ENCODE results near the gene ADGRG3. TPM values are rescaled to one million over a fixed set of nuclear protein-coding genes. Genes with fewer than 3 reads are reported as not detected.

Gene ADGRG3
- total and polyA plus RNA-seq, 2 of the 13 experiments (the other 11 are each of a cell fraction or from before 2014, with no cell fraction given) = 2.7 to 11.8 TPM

DNA sequence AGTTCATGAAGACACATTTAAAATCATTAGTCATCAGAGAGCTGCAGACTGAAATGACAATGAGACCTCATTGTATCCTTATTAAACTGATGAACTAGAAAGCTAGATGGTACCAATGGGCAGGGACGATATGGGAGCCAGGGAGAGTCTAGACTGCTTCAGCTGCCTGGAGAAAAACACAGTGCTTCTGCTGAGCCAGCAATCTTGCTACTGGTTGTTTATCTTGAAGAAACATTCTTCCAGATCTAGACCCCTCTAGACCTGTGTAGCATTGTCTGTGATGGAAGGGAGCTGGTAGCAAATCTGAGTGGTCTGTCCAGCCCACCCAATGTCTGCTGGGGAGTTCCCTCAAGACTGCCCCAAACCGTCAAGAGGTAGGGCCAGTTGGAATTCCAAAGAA is 24.5 kb downstream of the ADGRG3 start:
- Histone ChIP-seq H3K4me2 (ENCODE audit: low read depth, low read length) (0 out of 2 replicates have a peak overlapping the region, but pooled peaks have one; percentile 13), H3K27me3 (ENCODE audit: control insufficient read depth in 1 of 2, insufficient read depth in 2 of 2, low read length in 2 of 2) (no peaks in the 10 kb centered on the region), H3K4me1 (ENCODE audit: insufficient read depth, low read length) (peaks cover 82% of the 10 kb centered on the region), H3K36me3 (replicated peaks in 1 of 2; ENCODE audit: control insufficient read depth in 1 of 2, insufficient read depth in 2 of 2, low read length in 2 of 2) (no peaks in the 10 kb centered on the region), H2AFZ (ENCODE audit: low read length) (no peak overlapping the region), H3K79me2 (ENCODE audit: insufficient read depth, low read length) (no peaks in the 10 kb centered on the region), H3K9ac (ENCODE audit: insufficient read depth, low read depth, low read length) (no peak overlapping the region), H4K20me1 (ENCODE audit: insufficient read depth, low read length) (no peaks in the 10 kb centered on the region), H3K9me3 (ENCODE audit: low read length) (no peaks in the 10 kb centered on the region), H3K27ac (ENCODE audit: extremely low read length, insufficient read depth, low read length) (no peak overlapping the region), H3K4me3 (replicated peaks in 1 of 3; ENCODE audit: insufficient read depth in 1 of 3, low read depth in 2 of 3, low read length in 3 of 3) (no peak overlapping the region)
- intact Hi-C loops (cut with micrococcal nuclease; ENCODE audit: unreplicated experiment) = no loop called here
- POLR2A ChIA-PET = interaction anchor here (3.6 kb wide), 1 partner anchor 11 kb away, joined by 42 read pairs; no protein-coding TSS in a partner anchor
- DNase-seq (ENCODE audit: low spot score) (no peak), FAIRE-seq (no peak), ATAC-seq (no peak)
- BruUV-seq (replicated peaks) = no TSS peak
- in situ Hi-C loops (cut with HindIII; ENCODE audit: extremely low pct_ligation_motif_present, low pct_unique_long_range_greater_than_20kb) = no loop called here
- WGBS (ENCODE audit: low lambda C conversion rate) = 44% methylated on average over 1 of the region's 2 CpGs
- no peak for TF ChIP-seq ZNF768 (CRISPR knock-in tag; IDR thresholded peaks at IDR 0.05)
- no peak for TF ChIP-seq ZNF546 (CRISPR knock-in tag; conservative IDR thresholded peaks at IDR 0.05)
- TF ChIP-seq NR3C1 (CRISPR knock-in tag; IDR thresholded peaks at IDR 0.05) = no peak
- TF ChIP-seq ZNF563 (CRISPR knock-in tag; IDR thresholded peaks at IDR 0.05) = no peak
- TF ChIP-seq BRD4 (CRISPR knock-in tag; IDR thresholded peaks at IDR 0.05) = no peak
- TF ChIP-seq, protein P1, sequence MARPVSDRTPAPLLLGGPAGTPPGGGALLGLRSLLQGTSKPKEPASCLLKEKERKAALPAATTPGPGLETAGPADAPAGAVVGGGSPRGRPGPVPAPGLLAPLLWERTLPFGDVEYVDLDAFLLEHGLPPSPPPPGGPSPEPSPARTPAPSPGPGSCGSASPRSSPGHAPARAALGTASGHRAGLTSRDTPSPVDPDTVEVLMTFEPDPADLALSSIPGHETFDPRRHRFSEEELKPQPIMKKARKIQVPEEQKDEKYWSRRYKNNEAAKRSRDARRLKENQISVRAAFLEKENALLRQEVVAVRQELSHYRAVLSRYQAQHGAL (CRISPR knock-in tag; IDR thresholded peaks at IDR 0.05; ENCODE audit: not compliant biosample characterization) = no peak
- no peak for TF ChIP-seq ZNF296 (CRISPR knock-in tag; conservative IDR thresholded peaks at IDR 0.05)
- TF ChIP-seq MAFF (IDR thresholded peaks at IDR 0.05; ENCODE audit: low read depth, low read length) = peak; percentile 59
- no peak for TF ChIP-seq ZNF235 (CRISPR knock-in tag; IDR thresholded peaks at IDR 0.05; ENCODE audit: borderline replicate concordance)
- TF ChIP-seq, protein P2, sequence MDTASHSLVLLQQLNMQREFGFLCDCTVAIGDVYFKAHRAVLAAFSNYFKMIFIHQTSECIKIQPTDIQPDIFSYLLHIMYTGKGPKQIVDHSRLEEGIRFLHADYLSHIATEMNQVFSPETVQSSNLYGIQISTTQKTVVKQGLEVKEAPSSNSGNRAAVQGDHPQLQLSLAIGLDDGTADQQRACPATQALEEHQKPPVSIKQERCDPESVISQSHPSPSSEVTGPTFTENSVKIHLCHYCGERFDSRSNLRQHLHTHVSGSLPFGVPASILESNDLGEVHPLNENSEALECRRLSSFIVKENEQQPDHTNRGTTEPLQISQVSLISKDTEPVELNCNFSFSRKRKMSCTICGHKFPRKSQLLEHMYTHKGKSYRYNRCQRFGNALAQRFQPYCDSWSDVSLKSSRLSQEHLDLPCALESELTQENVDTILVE (CRISPR knock-in tag; IDR thresholded peaks at IDR 0.05) = no peak
- peak in 1 of 2 experiments; percentile 70; a peak in 3 of 4 replicates for TF ChIP-seq MAFK (conservative IDR thresholded peaks at IDR 0.05 in 1 of 2, IDR thresholded peaks at IDR 0.05 in 1 of 2; ENCODE audit: low read length in 2 of 2)
- TF ChIP-seq KLF15 (CRISPR knock-in tag; IDR thresholded peaks at IDR 0.05; ENCODE audit: borderline replicate concordance) = no peak
- no peak for TF ChIP-seq SRSF9 (IDR thresholded peaks at IDR 0.05; ENCODE audit: borderline replicate concordance, insufficient read depth, low read depth, low read length, poor library complexity, severe bottlenecking)
- CTCF ChIA-PET (ENCODE audit: low intra/inter-chr PET ratio, low total read pairs) = no interaction called here

All from HepG2 (cell line).